HL-60 (cell line): Measurements from ENCODE around the gene MAGEF1.

Experiments used
- DNase-seq, 2 experiments: peaks; one replicate each; pipeline ENCODE4 v3.0.0-alpha.2; 2010 to 2020; ENCODE audit warnings: low read depth in 1 of 2, low spot score in 1 of 2
- H3K27ac ChIP-seq: fragments of 250-450 bp; sonication (Bioruptor Pico); replicated peaks from 2 replicates; pipeline ENCODE4 v1.5.1; 2020; ENCODE audit warnings: mild to moderate bottlenecking, moderate library complexity
- H3K27me3 ChIP-seq: fragments of 250-450 bp; sonication (Bioruptor Pico); 2 replicates; pipeline ENCODE4 v1.5.1; 2021; ENCODE audit warnings: mild to moderate bottlenecking, moderate library complexity; ENCODE audit not compliant: insufficient read depth, poor library complexity, severe bottlenecking
- H3K4me3 ChIP-seq: replicated peaks from 2 replicates; pipeline ENCODE4 v1.5.1; 2011; ENCODE audit warnings: mild to moderate bottlenecking, control low read depth, low read length; ENCODE audit not compliant: insufficient read depth
- CTCF ChIP-seq: IDR thresholded peaks from one replicate; pipeline ENCODE4 v1.5.1; 2011; ENCODE audit warnings: low read length, control low read depth, inconsistent platforms; ENCODE audit not compliant: insufficient read depth
- GABPA ChIP-seq: IDR thresholded peaks from 2 replicates; pipeline ENCODE4 v1.6.1; 2012; ENCODE audit warnings: low read depth
- POLR2AphosphoS5 ChIP-seq: IDR thresholded peaks from 2 replicates; pipeline ENCODE4 v1.6.1; 2012; ENCODE audit warnings: low read depth
- REST ChIP-seq: IDR thresholded peaks from 2 replicates; pipeline ENCODE4 v1.6.1; 2012; ENCODE audit warnings: low read depth; ENCODE audit not compliant: insufficient replicate concordance
- SPI1 ChIP-seq: IDR thresholded peaks from 2 replicates; pipeline ENCODE4 v1.6.1; 2012; ENCODE audit warnings: low read depth, mild to moderate bottlenecking, borderline replicate concordance

Gene MAGEF1

GRCh38 chr3:184663756-184664155 lies 48.1 kb downstream of the MAGEF1 start:
- DNase-seq = no peak
- Histone ChIP-seq H3K27me3 (no peaks in the 10 kb centered on the region), H3K4me3 (no peak overlapping the region), H3K27ac (no peak overlapping the region)
- TF ChIP-seq SPI1 = no peak
- no peak for TF ChIP-seq GABPA
- no peak for TF ChIP-seq CTCF
- TF ChIP-seq POLR2AphosphoS5 = no peak
- TF ChIP-seq REST = no peak

GRCh38 chr3:184663356-184663755 lies 48.5 kb downstream of the MAGEF1 start:
- DNase-seq = no peak
- no peak overlapping the region for H3K27ac ChIP-seq
- H3K27me3 ChIP-seq = no peaks in the 10 kb centered on the region
- H3K4me3 ChIP-seq = no peak overlapping the region
- TF ChIP-seq POLR2AphosphoS5 (no peak), CTCF (no peak), SPI1 (no peak), GABPA (no peak), REST (no peak)

GRCh38 chr3:184662187-184662586 lies 49.7 kb downstream of the MAGEF1 start:
- no peaks in the 10 kb centered on the region for H3K27me3 ChIP-seq
- no peak overlapping the region for H3K4me3 ChIP-seq
- DNase-seq = no peak
- TF ChIP-seq REST = no peak
- no peak for TF ChIP-seq CTCF
- no peak for TF ChIP-seq SPI1
- no peak for TF ChIP-seq POLR2AphosphoS5
- no peak for TF ChIP-seq GABPA
- H3K27ac ChIP-seq = no peak overlapping the region
